Vagina (tissue), 2 donors: Measurements from ENCODE around the gene ADK. TPM values are rescaled to one million over a fixed set of nuclear protein-coding genes. Genes with fewer than 3 reads are reported as not detected.

ENCODE experiments used
- DNase-seq, 2 donors: peaks; one replicate each; pipeline ENCODE4 v3.0.0-alpha.2; 2017; ENCODE audit errors: extremely low spot score in 2 of 2
- H3K27ac ChIP-seq: fragments of 200-600 bp; sonication (generic); one replicate; pipeline ENCODE4 v1.5.1; 2019
- H3K27me3 ChIP-seq: fragments of 200-600 bp; sonication (generic); one replicate; pipeline ENCODE4 v1.5.1; 2019
- H3K36me3 ChIP-seq, 2 donors: fragments of 200-600 bp; sonication (generic); one replicate each; pipeline ENCODE4 v1.5.1; 2017 to 2019
- H3K4me1 ChIP-seq: fragments of 200-600 bp; sonication (generic); one replicate; pipeline ENCODE4 v1.5.1; 2019
- H3K4me3 ChIP-seq, 2 donors: fragments of 200-600 bp; sonication (generic); 1 replicate in 1 of 2; 2 replicates in 1 of 2; pipeline ENCODE4 v1.5.1; 2016 to 2019
- H3K9me3 ChIP-seq: fragments of 200-600 bp; sonication (generic); one replicate; pipeline ENCODE4 v1.5.1; 2019
- POLR2A ChIP-seq, 2 donors: fragments of 450-650 bp; IDR thresholded peaks; one replicate each; pipeline ENCODE4 v1.6.1; 2017; ENCODE audit warnings: antibody characterized with exemption in 2 of 2, mild to moderate bottlenecking in 2 of 2, moderate library complexity in 2 of 2
- POLR2AphosphoS5 ChIP-seq, 2 donors: sonication (generic); formaldehyde crosslinking; IDR thresholded peaks; one replicate each; pipeline ENCODE4 v1.9.0; 2017; ENCODE audit warnings: antibody characterized with exemption in 2 of 2, mild to moderate bottlenecking in 2 of 2, low read depth in 1 of 2; ENCODE audit not compliant: insufficient read depth in 1 of 2
- intact Hi-C: fragments of 100-400 bp; cut with DNase I; formaldehyde crosslinking; loops from one replicate; pipeline ENCODE4 v1.15.1; 2023
- total RNA-seq: library from RNA; depleted of rRNA; stranded (reverse); fragments of >200 nt; gene quantifications from one replicate; pipeline ENCODE4 v1.2.3, GENCODE V29; 2016
- TF ChIP-seq, protein P1 (sequence below), 3 experiments: fragments of 450-650 bp in 2 of 3; fragments of 200-600 bp in 1 of 3; sonication (generic) in 1 of 3; IDR thresholded peaks; one replicate each; pipeline ENCODE4 v1.5.1; 2017 to 2019; ENCODE audit warnings: antibody characterized with exemption in 3 of 3, mild to moderate bottlenecking in 2 of 3, moderate library complexity in 2 of 3

ADK gene
- total RNA-seq, 1 donor from 2014 or later: 46.2 TPM

DNA sequence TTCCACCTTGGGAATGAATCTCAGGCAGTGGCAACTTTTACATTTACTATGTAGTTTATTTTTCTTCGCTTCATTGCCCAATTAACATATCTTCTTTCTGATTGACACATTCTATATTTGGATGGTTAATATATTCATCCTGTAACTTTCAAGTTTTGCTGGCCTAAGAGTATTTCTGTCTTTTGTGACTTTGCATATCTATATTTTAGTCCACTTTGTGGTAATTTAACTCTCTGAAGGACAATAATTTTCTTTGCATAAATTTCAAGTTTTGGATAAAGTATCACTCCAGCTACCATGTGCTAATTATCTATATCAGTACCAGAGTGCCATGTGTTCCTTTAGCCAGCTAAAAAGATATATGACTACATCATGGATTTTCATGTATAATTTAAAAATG is 523.9 kb downstream of the ADK start:
- Histone ChIP-seq H3K27me3 (no peaks in the 10 kb centered on the region), H3K36me3 (no peaks in the 10 kb centered on the region), H3K4me3 (no peak overlapping the region), H3K9me3 (no peaks in the 10 kb centered on the region), H3K27ac (no peak overlapping the region), H3K4me1 (no peaks in the 10 kb centered on the region)
- intact Hi-C loops: no loop called here
- DNase-seq: no peak
- TF ChIP-seq, protein P1, sequence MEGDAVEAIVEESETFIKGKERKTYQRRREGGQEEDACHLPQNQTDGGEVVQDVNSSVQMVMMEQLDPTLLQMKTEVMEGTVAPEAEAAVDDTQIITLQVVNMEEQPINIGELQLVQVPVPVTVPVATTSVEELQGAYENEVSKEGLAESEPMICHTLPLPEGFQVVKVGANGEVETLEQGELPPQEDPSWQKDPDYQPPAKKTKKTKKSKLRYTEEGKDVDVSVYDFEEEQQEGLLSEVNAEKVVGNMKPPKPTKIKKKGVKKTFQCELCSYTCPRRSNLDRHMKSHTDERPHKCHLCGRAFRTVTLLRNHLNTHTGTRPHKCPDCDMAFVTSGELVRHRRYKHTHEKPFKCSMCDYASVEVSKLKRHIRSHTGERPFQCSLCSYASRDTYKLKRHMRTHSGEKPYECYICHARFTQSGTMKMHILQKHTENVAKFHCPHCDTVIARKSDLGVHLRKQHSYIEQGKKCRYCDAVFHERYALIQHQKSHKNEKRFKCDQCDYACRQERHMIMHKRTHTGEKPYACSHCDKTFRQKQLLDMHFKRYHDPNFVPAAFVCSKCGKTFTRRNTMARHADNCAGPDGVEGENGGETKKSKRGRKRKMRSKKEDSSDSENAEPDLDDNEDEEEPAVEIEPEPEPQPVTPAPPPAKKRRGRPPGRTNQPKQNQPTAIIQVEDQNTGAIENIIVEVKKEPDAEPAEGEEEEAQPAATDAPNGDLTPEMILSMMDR (IDR thresholded peaks at IDR 0.05): no peak
- TF ChIP-seq POLR2A (IDR thresholded peaks at IDR 0.05): no peak
- no peak for TF ChIP-seq POLR2AphosphoS5 (IDR thresholded peaks at IDR 0.05; ENCODE audit: insufficient read depth in 1 of 2, low read depth in 1 of 2)

DNA sequence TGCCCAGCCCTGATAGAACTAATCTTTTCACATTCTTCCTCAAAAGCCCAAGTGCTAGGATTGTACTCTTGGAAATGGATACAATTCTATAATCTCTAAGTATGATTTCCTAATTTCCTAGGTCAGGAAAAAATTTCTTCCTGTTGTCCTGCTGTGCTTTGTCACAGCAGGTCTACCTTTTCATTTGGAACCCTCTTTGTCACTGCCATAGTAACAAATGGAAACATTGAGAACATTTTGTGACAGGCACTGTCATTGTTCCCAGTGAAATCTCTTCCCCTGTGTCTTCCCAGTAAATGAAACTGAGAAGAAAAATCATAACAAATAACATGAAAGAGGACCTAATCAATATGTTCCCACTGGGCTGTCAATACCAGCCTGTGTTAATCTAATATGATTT is 524.5 kb downstream of the ADK start:
- DNase-seq: no peak
- Histone ChIP-seq H3K4me3 (no peak overlapping the region), H3K36me3 (no peaks in the 10 kb centered on the region), H3K4me1 (no peaks in the 10 kb centered on the region), H3K9me3 (no peaks in the 10 kb centered on the region), H3K27ac (no peak overlapping the region), H3K27me3 (no peaks in the 10 kb centered on the region)
- intact Hi-C loops: no loop called here
- no peak for TF ChIP-seq POLR2AphosphoS5 (IDR thresholded peaks at IDR 0.05; ENCODE audit: insufficient read depth in 1 of 2, low read depth in 1 of 2)
- TF ChIP-seq, protein P1 (IDR thresholded peaks at IDR 0.05): no peak
- no peak for TF ChIP-seq POLR2A (IDR thresholded peaks at IDR 0.05)

DNA sequence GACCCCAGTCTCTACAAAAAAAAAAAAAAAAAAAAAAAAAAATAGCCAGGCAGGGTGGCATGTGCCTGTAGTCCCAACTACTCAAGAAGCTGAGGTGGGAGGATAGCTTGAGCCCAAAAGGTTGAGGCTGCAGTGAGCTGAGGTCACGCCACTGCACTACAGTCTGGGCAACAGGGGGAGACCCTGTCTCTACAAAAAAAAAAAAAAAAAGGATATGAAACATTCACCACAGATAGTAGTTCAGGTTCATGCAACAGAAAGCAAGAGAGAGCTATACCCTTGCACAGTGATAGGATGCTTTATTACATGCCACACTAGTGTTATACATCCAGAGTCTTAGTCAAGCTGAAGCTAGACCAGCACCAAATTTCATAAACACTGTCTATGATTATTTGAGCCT is 526.9 kb downstream of the ADK start:
- TF ChIP-seq POLR2AphosphoS5 (IDR thresholded peaks at IDR 0.05; ENCODE audit: insufficient read depth in 1 of 2, low read depth in 1 of 2) (no peak), POLR2A (IDR thresholded peaks at IDR 0.05) (no peak)
- TF ChIP-seq, protein P1 (IDR thresholded peaks at IDR 0.05): no peak
- intact Hi-C loops: no loop called here

DNA sequence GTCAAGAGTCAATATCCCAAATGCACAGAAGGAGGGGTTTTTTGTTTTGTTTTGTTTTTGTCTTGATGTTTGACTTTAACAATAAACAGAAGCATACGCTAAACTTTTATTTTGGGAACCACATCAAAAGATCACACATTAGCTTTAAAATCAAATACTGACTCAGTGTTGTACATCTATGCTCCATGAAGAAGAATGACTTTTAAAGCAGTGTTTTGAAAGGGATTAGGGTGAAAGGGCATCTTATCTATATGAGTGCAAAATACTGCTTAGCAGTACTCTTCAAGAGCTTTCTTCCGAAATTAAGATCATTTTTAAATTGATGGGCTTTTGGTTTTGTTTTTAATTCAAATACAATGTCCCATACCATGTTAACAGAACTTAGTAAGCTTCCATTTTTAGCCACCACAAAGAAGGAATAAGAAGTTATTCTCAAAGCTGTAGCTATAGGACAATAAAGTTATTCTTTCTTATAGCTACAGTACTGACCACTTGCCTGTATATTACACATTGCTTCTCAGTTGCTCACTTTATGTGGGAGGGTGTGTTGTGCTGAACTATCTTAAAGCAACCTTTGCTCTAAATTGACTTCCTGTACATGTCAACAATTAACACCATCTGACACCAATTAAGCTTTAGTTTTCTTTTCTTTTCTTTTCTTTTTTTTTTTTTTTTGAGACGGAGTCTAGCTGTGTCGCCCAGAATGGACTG is 531.1 kb downstream of the ADK start:
- H3K36me3 ChIP-seq: no peaks in the 10 kb centered on the region
- intact Hi-C loops: no loop called here
- TF ChIP-seq POLR2A (IDR thresholded peaks at IDR 0.05): no peak
- TF ChIP-seq POLR2AphosphoS5 (IDR thresholded peaks at IDR 0.05; ENCODE audit: insufficient read depth in 1 of 2, low read depth in 1 of 2): no peak
- TF ChIP-seq, protein P1 (IDR thresholded peaks at IDR 0.05): no peak
- DNase-seq: no peak
- H3K27ac ChIP-seq: no peak overlapping the region
- no peaks in the 10 kb centered on the region for H3K4me1 ChIP-seq
- no peaks in the 10 kb centered on the region for H3K27me3 ChIP-seq
- no peak overlapping the region for H3K4me3 ChIP-seq
- H3K9me3 ChIP-seq: no peaks in the 10 kb centered on the region

More for the DNA sequence above, 526.9 kb downstream of the ADK start:
- no peak overlapping the region for H3K4me3 ChIP-seq
- H3K36me3 ChIP-seq: no peaks in the 10 kb centered on the region
- no peaks in the 10 kb centered on the region for H3K27me3 ChIP-seq
- no peak for DNase-seq
- H3K27ac ChIP-seq: no peak overlapping the region
- H3K9me3 ChIP-seq: no peaks in the 10 kb centered on the region
- no peaks in the 10 kb centered on the region for H3K4me1 ChIP-seq

DNA sequence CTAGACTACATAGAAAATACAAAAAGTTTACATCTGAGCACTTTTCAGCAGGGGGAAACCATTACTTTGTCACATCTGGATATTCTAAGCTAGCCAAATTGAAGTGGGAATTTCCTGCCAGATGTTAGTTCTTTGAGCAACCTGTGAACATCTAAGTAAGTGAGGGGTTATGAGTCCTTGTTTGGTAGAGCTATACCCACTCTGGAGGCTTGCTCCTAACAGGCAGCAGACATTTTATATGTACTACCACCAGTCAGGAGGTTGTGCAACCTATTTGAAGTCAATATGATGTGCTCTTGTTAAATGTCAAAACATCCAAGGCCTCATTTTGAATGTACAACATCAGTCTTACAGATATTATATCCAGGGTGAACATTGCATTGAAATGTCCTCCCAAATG is 532.0 kb downstream of the ADK start:
- Histone ChIP-seq H3K27me3 (no peaks in the 10 kb centered on the region), H3K36me3 (no peaks in the 10 kb centered on the region), H3K4me3 (no peak overlapping the region), H3K9me3 (no peaks in the 10 kb centered on the region), H3K27ac (no peak overlapping the region), H3K4me1 (no peaks in the 10 kb centered on the region)
- TF ChIP-seq POLR2AphosphoS5 (IDR thresholded peaks at IDR 0.05; ENCODE audit: insufficient read depth in 1 of 2, low read depth in 1 of 2) (no peak), POLR2A (IDR thresholded peaks at IDR 0.05) (no peak)
- TF ChIP-seq, protein P1 (IDR thresholded peaks at IDR 0.05): no peak
- intact Hi-C loops: no loop called here
- no peak for DNase-seq
